ENCODE measurements around the gene DNAH8. TPM values are rescaled to one million over a fixed set of nuclear protein-coding genes. Genes with fewer than 3 reads are reported as not detected.
"Not testable (repeated sequence)": the region's sequence is repeated elsewhere in the genome, so short reads cannot be mapped to it uniquely, and the experiment has no call there.

DNAH8 gene
- polyA plus RNA-seq, 1 donor = 2.1 TPM

DNA sequence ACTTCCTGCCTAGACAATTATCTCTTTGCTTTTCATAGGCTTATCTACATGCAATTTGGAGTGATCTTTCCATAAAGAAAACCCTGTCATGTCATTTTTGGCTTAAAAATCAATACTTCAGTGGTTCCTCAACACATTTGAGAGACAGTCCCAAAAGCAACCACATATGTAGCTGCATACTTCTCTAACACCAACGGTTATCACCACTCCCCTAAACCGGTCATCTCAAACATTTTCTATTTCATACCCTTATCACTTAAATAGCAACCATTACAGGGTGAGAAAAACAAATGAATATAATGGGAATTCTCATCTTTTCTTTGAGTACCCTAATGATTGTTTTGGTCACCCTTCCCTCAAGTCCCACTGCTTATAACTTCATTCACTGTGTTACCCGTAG is 17.3 kb upstream of the DNAH8 start:
- no peak for DNase-seq (ENCODE audit: low read depth)

GRCh38 chr6:38699702-38700101 is 15.4 kb upstream of the DNAH8 start:
- not testable (repeated sequence) for DNase-seq (ENCODE audit: low read depth)

- no peak for DNase-seq (ENCODE audit: low read depth)
Measured at GRCh38 chr6:38701551-38701950, 13.6 kb upstream of the DNAH8 start.

DNA sequence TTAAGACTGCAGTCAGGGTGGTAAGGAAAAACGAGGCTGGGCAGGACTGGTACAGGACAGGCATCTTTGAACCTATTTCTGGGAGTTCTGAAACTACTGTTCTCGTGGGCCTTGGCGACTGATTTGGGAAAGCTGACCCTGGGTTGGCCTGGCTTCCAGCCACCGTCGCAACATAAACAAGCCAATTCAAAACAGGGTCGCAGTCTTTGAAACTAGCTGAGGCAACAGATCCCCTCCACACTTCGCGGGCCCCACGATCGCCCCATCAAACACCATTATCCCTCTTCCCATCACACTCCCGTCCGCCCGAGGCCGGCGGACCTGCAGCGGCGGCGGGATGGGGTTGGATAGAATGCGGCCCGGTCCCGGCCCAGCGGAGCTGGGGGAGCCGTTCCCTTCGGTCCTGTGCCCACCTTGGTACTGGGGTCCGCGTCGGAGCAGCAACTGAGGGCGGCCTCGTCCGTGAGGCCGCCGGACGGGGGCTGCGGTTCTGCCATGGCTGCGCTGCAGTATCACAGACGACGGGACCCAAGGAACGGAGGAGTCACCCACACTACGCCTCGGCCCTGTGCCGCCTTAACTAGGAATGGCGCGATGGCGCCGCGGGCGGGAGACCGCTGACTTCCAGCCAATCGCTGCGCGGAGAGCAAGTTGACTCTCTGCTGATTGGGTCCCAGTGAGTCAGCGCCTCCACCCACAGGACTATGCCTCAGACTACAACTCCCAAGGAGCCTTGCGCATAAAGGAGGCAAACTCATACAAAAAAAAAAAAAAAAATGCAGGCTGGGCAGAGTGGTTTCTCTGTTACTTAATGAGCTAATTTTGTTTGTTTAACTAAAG is 12.3 kb upstream of the DNAH8 start, which contains the start of gene GLO1:
Gene GLO1 (minus strand): TSS at position 588 of the 840 bp plus-strand sequence. CDS start 91 bp downstream, at position 497.
- DNase-seq (ENCODE audit: low read depth) = peak; percentile 99

DNA sequence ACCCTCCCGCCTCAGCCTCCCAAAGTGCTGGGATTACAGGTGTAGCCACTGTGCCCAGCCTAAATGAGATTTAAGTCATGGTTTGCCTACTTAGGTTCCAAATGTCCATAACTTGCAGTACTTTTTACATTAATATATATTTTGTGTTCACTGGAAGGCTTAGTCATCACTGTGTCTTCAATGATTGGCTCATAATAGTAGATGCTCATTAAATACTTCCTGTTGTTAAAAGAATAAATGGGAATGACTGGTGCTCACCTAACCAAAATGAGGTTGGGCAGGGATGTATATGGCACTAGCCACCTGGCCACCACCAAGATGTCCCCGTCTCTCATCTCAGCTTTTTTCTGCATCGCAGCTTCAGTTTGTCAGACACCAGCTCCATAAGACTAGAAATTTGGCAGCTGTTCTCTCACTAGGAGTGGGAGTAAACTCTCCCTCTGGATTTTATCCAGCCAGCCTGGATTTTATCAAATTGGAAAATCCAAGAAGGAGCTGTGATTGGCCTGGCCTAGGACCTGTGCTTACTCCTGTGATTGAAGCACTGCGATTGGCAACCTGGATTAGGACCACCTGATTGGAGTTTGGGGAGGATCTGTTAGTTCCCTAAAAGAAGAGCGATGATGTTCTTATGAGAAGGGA is 11.0 kb upstream of the DNAH8 start:
- DNase-seq (ENCODE audit: low read depth) = no peak

- no peak for DNase-seq (ENCODE audit: low read depth)
Measured at GRCh38 chr6:38705924-38706323, 9.2 kb upstream of the DNAH8 start.

- no peak for DNase-seq (ENCODE audit: low read depth)
Measured at GRCh38 chr6:38708496-38708895, 6.6 kb upstream of the DNAH8 start.

GRCh38 chr6:38713812-38714211 is 1.3 kb upstream of the DNAH8 start:
- no peak for DNase-seq (ENCODE audit: low read depth)

DNA sequence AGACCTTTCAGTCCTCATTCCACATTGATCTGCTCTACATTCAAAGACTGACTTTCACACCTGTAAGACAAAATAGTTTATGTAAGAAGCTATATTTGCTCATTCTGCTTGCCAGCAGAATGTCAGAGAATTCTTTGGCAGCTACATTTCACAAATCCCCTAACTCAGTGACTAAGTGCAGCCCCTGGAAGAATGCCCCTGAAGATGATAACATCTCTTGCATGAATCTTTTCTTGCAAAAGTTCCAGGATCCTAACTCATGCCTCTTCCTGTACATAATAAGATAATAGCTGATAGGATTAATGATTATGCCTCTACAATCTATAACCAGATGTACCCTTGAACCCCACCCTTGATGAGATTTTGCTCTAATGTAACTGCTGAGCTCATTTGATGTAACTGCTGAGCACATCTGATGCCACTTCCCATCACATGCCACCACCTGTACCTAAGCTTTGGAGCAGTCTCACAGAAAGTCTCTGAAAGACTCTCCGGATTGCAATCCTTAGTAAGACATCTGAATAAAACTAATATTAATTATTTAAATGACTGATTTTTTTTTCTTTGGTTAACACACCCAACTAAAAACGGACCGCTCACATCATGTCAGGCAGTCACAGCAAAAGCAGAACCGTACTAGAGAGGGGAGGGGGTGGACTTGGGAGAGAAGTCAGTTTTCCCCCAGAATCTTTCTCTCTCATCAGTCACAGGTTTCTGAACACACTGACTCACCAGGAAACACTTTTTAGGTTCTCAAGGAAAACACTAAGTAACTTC is 684 bp upstream of the DNAH8 start:
- no peak for DNase-seq (ENCODE audit: low read depth)

GRCh38 chr6:38716825-38717224 is 1.7 kb downstream of the DNAH8 start:
- DNase-seq (ENCODE audit: low read depth) = no peak

- DNase-seq (ENCODE audit: low read depth) = no peak
Measured at GRCh38 chr6:38719358-38719757, 4.2 kb downstream of the DNAH8 start.

DNA sequence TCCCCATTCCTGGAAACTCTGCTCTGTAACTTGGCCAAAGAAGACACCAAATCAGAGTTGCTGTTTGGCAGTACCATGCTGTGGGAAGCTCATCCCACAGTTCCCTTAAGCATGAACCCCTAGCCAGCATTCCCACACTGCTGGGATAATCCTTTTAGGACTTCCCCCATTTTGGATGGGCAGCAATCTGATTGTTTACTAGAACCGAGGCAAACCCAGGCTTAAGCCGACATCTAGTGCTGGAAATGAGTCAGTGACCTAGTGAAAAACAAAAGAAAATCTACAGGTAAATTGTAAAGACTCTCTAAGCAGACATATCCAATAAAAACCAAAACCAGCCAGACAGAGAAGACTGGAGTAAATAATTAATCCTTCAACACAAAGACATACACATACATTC is 5.2 kb downstream of the DNAH8 start:
- DNase-seq (ENCODE audit: low read depth) = no peak

GRCh38 chr6:38722038-38722437 is 6.9 kb downstream of the DNAH8 start:
- no peak for DNase-seq (ENCODE audit: low read depth)

DNA sequence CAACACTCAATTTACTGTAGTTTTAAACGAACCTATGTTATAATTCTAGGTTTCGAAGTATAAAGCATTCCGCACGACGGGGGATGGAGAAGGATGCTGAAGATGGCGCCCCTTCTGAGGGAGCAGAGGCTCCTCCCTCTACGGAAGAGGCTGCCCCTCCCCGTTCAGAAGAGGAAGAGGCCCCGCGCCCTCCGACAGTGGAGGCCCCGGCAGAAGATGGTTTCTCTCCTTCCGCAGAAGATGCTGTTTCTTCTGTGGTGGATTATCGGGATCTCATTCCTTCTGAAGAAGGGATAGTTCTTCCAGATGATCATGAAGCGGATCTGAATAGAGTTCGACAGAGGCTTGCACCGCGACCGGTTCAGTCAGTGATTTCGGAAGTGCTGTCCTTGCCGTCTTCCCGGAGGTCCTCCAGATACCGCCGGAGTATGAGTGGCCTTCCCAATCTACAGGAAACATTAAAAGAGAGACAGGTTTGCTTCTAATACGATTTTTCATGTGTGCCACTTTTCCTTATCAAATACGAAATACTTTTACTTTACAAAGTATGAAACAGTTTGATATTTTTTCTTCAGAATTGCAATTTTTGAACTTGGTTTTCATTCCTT is 7.7 kb downstream of the DNAH8 start:
- DNase-seq (ENCODE audit: low read depth) = no peak

DNA sequence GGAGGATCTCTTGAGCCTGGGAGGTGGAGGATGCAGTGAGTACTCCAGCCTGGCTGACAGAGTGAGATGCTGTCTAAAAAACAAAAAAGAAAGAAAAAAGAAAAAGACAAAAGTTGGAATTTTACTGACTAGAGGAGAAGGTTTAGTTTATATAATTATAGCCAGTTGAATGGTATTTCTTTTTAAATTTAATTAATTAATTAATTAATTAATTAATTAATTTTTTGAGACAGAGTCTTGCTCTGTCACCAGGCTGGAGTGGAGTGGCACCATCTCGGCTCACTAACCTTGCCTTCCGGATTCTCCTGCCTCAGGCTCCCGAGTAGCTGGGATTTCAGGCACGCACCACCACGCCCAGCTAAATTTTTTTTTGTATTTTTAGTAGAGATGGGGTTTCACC is 8.7 kb downstream of the DNAH8 start:
- no peak for DNase-seq (ENCODE audit: low read depth)

DNA sequence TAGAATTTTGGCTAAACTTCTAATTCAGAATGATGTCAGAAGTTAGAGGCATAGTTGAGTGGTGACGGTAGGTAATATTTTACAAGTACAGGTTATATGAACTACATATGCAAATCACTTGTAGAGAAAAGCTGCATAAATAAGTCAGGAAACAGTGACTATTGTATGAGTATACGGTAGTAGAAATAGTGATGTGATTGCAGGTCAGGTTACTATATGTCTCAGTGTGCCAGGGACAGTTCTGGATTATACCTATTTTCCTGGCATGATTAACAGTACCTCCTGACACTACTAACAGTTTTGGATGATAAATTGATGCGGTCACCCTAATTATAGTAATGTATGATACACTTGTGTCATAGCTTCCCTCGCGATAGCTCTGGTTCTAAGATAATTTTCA is 9.2 kb downstream of the DNAH8 start:
- no peak for DNase-seq (ENCODE audit: low read depth)

DNA sequence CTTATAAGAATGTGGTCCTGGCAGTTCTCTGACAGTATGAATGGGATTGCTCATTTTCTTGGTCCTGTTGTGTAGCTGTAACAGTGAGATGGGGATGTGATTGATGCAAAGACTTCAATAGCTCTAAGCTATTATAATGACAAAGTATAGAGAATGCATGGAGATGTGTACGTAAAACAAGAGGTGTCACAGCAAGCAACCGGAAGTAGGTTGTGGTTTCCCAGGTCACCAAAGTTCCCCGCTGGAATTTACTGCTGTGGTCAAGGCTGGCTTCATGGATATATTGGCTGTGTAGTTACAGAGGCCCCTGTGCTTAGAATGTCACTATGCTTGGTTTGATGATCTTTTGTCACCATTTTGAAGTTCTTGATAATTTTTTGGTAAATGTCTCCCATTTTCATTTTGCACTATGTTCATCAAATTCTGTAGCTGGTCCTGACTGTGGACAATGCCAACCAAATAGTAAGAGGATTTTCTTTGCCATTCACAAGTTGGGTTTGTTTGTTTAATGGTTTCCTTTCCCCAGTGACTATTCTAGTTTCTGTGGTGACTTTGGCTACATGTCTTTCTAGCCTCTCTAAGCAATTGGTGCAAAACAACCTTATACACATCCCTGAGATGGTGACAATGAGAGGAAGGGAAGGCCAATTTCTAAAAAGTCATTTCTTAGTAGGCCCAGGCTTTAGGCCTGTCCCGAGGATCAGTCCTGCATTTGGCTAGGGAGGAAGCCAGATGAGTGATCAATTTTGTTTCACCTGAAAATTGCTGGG is 10.5 kb downstream of the DNAH8 start:
- DNase-seq (ENCODE audit: low read depth) = no peak

DNA sequence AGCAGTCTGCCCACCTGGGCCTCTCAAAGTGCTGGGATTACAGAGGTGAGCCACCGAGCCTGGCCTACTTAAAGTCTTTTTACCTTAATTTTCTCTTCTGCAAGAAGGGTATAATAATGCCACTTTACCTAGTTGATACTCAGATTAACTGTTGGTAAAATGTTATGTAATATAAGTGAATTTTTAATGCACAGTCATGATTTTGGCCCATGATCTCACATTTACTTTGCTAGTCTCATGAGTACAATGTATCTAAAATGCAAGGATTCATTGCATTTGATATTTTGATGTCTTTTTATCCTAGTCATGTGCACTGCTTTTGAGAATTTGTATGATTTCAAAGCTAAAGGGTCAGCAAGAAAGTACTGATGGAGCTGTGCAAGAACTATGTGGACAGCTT is 13.1 kb downstream of the DNAH8 start:
- no peak for DNase-seq (ENCODE audit: low read depth)

DNA sequence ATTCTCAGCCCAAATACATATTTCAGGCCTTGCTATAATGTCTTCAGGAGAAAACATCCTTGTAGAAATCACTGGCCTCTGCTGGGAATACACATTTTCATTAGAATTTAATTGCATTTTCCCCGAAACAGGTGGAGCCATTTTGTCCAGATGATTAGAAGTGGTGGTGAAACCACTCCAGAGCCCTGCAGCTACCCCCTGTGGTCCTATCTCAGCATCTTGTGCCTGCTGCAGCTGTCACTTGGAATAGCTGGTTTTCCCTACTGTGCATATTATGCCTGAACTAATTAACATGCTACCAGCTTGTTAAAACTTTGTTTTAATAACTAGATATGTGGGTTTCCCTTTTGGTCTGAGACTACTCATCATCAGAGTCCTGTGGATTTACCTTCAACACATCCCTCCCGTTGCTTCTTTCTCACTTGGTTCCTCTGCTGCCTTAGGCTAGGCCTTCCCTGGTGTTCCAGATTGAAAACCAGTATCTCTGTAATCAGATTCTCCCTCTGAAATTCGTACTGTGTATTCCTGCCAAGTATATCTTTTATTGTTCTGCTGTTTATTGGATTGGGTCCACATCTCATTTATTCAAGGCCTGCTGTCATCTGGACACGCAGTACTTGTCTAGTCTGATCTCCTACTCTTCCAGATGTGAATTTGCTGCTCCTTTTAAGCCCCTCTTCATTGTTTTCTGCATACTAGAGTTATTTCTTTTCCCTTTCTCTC is 15.2 kb downstream of the DNAH8 start:
- DNase-seq (ENCODE audit: low read depth) = peak; percentile 9

GRCh38 chr6:38736951-38737350 is 21.8 kb downstream of the DNAH8 start:
- no peak for DNase-seq (ENCODE audit: low read depth)

- DNase-seq (ENCODE audit: low read depth) = no peak
Measured at GRCh38 chr6:38738261-38738660, 23.1 kb downstream of the DNAH8 start.

All from forelimb muscle (tissue), 1 donor.